D721Med (cell line): Measurements from ENCODE around the gene C1GALT1.

Experiments
- DNase-seq: peaks from one replicate; pipeline ENCODE4 v3.0.0; 2011; ENCODE audit warnings: low spot score; ENCODE audit not compliant: insufficient read length
- FAIRE-seq: peaks from 2 replicates; lab custom pipeline; 2011; peaks lifted over from hg19 to GRCh38; lab: Jason Lieb, UNC
- TF ChIP-seq, protein P1 (sequence below): IDR thresholded peaks from 2 replicates; pipeline ENCODE4 v1.5.1; 2012; ENCODE audit warnings: mild to moderate bottlenecking, control low read depth; ENCODE audit not compliant: insufficient read depth; ENCODE audit errors: missing control alignments

Gene C1GALT1

GRCh38 chr7:7264306-7265040 lies 82.1 kb downstream of the C1GALT1 start:
- TF ChIP-seq, protein P1, sequence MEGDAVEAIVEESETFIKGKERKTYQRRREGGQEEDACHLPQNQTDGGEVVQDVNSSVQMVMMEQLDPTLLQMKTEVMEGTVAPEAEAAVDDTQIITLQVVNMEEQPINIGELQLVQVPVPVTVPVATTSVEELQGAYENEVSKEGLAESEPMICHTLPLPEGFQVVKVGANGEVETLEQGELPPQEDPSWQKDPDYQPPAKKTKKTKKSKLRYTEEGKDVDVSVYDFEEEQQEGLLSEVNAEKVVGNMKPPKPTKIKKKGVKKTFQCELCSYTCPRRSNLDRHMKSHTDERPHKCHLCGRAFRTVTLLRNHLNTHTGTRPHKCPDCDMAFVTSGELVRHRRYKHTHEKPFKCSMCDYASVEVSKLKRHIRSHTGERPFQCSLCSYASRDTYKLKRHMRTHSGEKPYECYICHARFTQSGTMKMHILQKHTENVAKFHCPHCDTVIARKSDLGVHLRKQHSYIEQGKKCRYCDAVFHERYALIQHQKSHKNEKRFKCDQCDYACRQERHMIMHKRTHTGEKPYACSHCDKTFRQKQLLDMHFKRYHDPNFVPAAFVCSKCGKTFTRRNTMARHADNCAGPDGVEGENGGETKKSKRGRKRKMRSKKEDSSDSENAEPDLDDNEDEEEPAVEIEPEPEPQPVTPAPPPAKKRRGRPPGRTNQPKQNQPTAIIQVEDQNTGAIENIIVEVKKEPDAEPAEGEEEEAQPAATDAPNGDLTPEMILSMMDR = no peak
- FAIRE-seq (no peak), DNase-seq (no peak)

GRCh38 chr7:7265081-7266075 lies 83.0 kb downstream of the C1GALT1 start:
- TF ChIP-seq, protein P1 = no peak
- no peak for FAIRE-seq
- DNase-seq = no peak

- FAIRE-seq = no peak
These were observed 84.0 kb downstream of the C1GALT1 start for GRCh38 chr7:7266257-7266881.

DNA sequence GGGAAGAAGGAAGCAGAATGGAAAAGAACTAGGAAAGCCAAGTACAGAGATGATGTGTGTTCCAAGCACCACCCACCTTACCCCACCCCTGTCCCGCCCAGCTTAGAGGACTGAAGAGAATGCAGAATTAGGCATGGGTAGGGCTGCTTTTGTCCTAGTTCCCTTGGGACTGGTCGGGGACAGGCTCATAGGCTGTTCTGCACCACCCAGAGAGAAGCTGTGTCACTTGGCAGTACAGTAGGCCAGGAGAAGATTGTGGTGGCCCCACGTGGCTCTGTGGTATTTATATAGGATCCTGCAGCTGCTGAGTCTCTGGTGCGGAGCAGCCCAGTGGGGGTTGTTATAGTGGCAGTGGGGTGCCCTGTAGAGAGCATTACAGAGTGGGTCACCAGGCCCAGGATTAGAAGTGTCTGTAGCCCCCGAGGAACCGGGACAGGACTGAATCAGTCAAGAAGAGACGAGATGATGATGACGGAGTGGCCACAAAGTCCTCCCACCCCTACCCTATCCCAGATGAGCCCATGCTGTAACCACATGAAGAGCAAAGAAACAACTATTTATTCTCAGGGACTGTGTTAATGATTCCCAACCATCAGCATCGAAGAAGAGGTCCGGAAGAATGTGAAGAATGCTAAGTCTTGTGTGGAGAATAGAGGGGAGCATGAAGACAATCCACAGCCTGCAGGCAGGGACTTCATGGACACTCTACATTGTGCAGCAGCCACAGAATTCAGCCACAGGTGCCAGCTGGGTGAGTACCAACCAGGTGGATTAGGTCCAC lies 88.9 kb downstream of the C1GALT1 start:
- DNase-seq = no peak
- TF ChIP-seq, protein P1 = no peak
- FAIRE-seq = no peak

More at GRCh38 chr7:7266257-7266881, 84.0 kb downstream of the C1GALT1 start:
- DNase-seq = no peak
- TF ChIP-seq, protein P1 = no peak

DNA sequence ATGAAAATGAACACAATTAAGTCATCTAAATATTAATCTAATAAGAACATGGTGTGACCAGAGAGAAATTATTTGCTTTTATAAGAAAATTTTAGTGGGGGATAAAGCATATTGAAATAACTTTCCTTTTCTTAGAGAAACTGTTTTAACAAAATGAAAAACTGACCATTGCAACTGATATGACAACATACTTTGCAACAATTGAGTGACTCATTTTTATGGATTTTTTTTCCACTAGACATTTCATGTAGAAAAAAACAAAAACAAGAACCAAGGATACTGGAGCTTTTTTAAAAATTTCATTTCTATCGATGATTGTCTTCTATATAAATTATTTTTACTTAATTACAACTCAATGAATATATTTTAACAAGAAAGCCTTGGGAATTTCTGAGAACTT lies 90.0 kb downstream of the C1GALT1 start:
- no peak for FAIRE-seq
- TF ChIP-seq, protein P1 = no peak
- DNase-seq = no peak

GRCh38 chr7:7274782-7275181 lies 92.4 kb downstream of the C1GALT1 start:
- FAIRE-seq (no peak), DNase-seq (no peak)
- TF ChIP-seq, protein P1 = no peak
